Brain microvascular endothelial cell (primary cell): Measurements from ENCODE around the gene RAPGEF4.

Experiments
- DNase-seq: peaks from one replicate; pipeline ENCODE4 v3.0.0-alpha.2; 2020
- H3K27ac ChIP-seq: fragments of 250-450 bp; sonication (Bioruptor Pico); 2 replicates; pipeline ENCODE4 v1.5.1; 2020; ENCODE audit warnings: mild to moderate bottlenecking, moderate library complexity
- H3K27me3 ChIP-seq: fragments of 250-450 bp; sonication (Bioruptor Pico); replicated peaks from 2 replicates; pipeline ENCODE4 v1.5.1; 2020; ENCODE audit warnings: mild to moderate bottlenecking
- H3K36me3 ChIP-seq: fragments of 250-450 bp; sonication (Bioruptor Pico); replicated peaks from 2 replicates; pipeline ENCODE4 v1.5.1; 2020; ENCODE audit warnings: mild to moderate bottlenecking
- H3K4me3 ChIP-seq: 2 replicates; pipeline ENCODE4 v1.5.1; 2011; ENCODE audit warnings: low read depth, mild to moderate bottlenecking, control low read depth, low read length, moderate library complexity
- CTCF ChIP-seq: IDR thresholded peaks from 2 replicates; pipeline ENCODE4 v1.5.1; 2011; ENCODE audit warnings: low read depth, mild to moderate bottlenecking, moderate library complexity, low read length, control low read depth, inconsistent platforms; ENCODE audit errors: missing control alignments
- in situ Hi-C: cut with HindIII; loops from 2 replicates; pipeline ENCODE4 v1.10.0; 2017; ENCODE audit warnings: low sequenced_read_pairs, low pct_ligation_motif_present

The RAPGEF4 gene

DNA sequence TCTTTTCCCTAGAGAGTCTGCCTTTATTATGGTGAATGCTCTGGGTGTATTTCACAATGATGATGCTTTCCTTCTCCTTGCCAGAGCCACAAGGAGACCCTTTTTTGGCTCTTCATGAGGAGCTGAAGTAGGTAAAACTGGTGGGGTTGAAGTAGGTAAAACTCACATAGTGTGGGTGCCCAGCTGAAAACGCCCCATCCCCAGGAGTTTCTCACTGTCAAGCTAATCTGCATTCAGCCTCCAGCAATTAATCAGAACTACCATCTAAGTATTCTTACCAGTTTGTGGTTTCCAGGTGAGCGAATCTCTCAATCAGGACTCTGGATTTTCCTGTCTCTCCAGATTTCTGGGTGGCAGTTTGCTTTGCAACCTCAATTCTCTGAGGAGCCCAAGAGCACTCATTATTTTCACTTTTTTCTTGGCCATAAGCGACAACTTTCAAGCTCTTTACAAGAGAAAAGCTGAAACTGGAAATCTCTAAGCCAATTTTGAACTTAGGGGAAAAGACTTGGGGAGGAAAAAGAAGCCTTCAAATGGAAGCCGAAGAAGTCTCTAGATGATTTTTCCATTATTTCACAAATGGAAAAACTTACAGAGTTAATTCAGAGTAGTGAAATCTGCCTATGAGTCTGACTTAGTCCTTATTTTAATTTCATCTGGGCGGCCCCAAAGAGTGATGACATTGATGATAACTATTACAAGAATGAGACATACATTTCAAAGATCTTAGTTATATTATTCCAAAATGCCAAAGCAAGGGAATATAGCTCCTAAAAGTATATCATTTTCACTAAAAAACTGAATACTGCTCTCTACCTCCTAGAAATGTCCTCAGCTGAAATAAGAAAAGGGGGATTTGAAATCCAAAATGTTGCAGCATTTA, 218.6 kb downstream of the RAPGEF4 start:
- Histone ChIP-seq H3K27me3 (no peaks in the 10 kb centered on the region), H3K4me3 (no peak overlapping the region), H3K27ac (no peak overlapping the region), H3K36me3 (no peaks in the 10 kb centered on the region)
- no peak for TF ChIP-seq CTCF
- peak; percentile 27 for DNase-seq
- in situ Hi-C loops, result no loop called here

DNA sequence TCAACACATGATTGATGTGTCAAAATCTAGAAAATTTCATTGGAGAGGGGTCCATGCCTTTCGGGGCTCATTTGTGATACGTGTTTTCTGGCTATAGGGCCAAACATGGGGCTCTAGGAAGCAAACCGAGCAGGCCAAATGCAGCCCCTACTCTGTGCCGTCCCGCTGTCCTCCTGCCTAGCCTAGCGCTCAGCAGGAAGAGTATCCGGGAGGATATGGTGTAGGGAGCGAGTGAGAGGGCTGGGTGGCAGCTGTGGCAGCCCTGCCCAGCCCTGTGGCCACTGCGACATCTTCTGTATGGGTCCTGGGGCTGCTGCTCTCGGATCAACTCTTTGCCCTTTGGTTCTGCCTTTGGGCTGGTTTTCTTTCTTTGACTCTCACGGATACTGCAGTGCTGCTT, 219.9 kb downstream of the RAPGEF4 start:
- TF ChIP-seq CTCF, result no peak
- H3K27ac ChIP-seq, result no peak overlapping the region
- H3K36me3 ChIP-seq, result no peaks in the 10 kb centered on the region
- no peak for DNase-seq
- H3K27me3 ChIP-seq, result no peaks in the 10 kb centered on the region
- H3K4me3 ChIP-seq, result no peak overlapping the region
- in situ Hi-C loops, result no loop called here

GRCh38 chr2:172957734-172958133, 222.1 kb downstream of the RAPGEF4 start:
- in situ Hi-C loops, result no loop called here
- TF ChIP-seq CTCF, result no peak
- H3K4me3 ChIP-seq, result no peak overlapping the region

GRCh38 chr2:172962082-172962481, 226.4 kb downstream of the RAPGEF4 start:
- no peak overlapping the region for H3K27ac ChIP-seq
- H3K4me3 ChIP-seq, result no peak overlapping the region
- H3K27me3 ChIP-seq, result no peaks in the 10 kb centered on the region
- DNase-seq, result no peak
- no peak for TF ChIP-seq CTCF
- H3K36me3 ChIP-seq, result no peaks in the 10 kb centered on the region
- in situ Hi-C loops, result no loop called here

More at GRCh38 chr2:172957734-172958133, 222.1 kb downstream of the RAPGEF4 start:
- Histone ChIP-seq H3K27ac (no peak overlapping the region), H3K27me3 (no peaks in the 10 kb centered on the region), H3K36me3 (no peaks in the 10 kb centered on the region)
- DNase-seq, result no peak

GRCh38 chr2:172962824-172963223, 227.2 kb downstream of the RAPGEF4 start:
- Histone ChIP-seq H3K36me3 (no peaks in the 10 kb centered on the region), H3K27ac (no peak overlapping the region), H3K4me3 (no peak overlapping the region), H3K27me3 (no peaks in the 10 kb centered on the region)
- DNase-seq, result peak; percentile 74
- in situ Hi-C loops, result no loop called here
- TF ChIP-seq CTCF, result no peak
